ENCODE data around the gene FMN1. TPM values are rescaled to one million over a fixed set of nuclear protein-coding genes. Genes with fewer than 3 reads are reported as not detected.

Gene FMN1
- polyA plus RNA-seq, 3 donors, result 0.28 to 3.7 (median 0.34) TPM

- no CpG with 5 or more reads among the region's 6 CpGs for WGBS (ENCODE audit: insufficient coverage)
- Mint-ChIP-seq H3K36me3 (peaks cover 0 to 16% of the 10 kb centered on the region in 2 donors), H3K9me3 (no peaks in the 10 kb centered on the region), H3K4me3 (no peak overlapping the region), H3K4me1 (peaks cover 5% of the 10 kb centered on the region), H3K27ac (peak overlapping the region in 1 of 7 donors; percentile 52), H3K27me3 (ENCODE audit: low read depth in 3 of 3) (peaks cover 0 to 6% (median 0%) of the 10 kb centered on the region in 3 donors)
- DNase-seq, result no peak
- no peak overlapping the region for H3K4me2 ChIP-seq (replicated peaks; ENCODE audit: extremely low read depth, low read length, poor library complexity, severe bottlenecking)
- H3K27ac ChIP-seq (ENCODE audit: low read depth in 1 of 2, low read length in 2 of 2), result no peak overlapping the region
- no peak overlapping the region for H3K9ac ChIP-seq (ENCODE audit: insufficient read depth, low read length, poor library complexity, severe bottlenecking)
- H3K36me3 ChIP-seq (replicated peaks in 1 of 2; ENCODE audit: control insufficient read depth in 1 of 2, insufficient read depth in 2 of 2, low read length in 2 of 2), result peaks cover 0 to 17% of the 10 kb centered on the region in 2 donors
- H3K27me3 ChIP-seq (ENCODE audit: control insufficient read depth in 2 of 2, insufficient read depth in 2 of 2, low read length in 2 of 2), result no peaks in the 10 kb centered on the region
- intact Hi-C loops (cut with micrococcal nuclease), result no loop called here
- H3K4me3 ChIP-seq (replicated peaks in 1 of 3; ENCODE audit: low read depth in 2 of 3, low read length in 3 of 3), result no peak overlapping the region
- no peak overlapping the region for H2AFZ ChIP-seq (ENCODE audit: insufficient read depth, low read depth, low read length, poor library complexity, severe bottlenecking)
- no peak for TF ChIP-seq CTCF (IDR thresholded peaks at IDR 0.05)
- no peaks in the 10 kb centered on the region for H3K79me2 ChIP-seq (ENCODE audit: insufficient read depth, low read length)
- no peaks in the 10 kb centered on the region for H4K20me1 ChIP-seq (ENCODE audit: insufficient read depth, low read length)
- no peaks in the 10 kb centered on the region for H3K4me1 ChIP-seq (ENCODE audit: control insufficient read depth in 1 of 2, insufficient read depth in 2 of 2, low read length in 2 of 2)
- H3K9me3 ChIP-seq (replicated peaks in 1 of 2; ENCODE audit: control insufficient read depth in 1 of 2, insufficient read depth in 1 of 2, low read length in 2 of 2), result no peaks in the 10 kb centered on the region
Measured at GRCh38 chr15:32879980-32880379, 314.5 kb downstream of the FMN1 start.

GRCh38 chr15:32878869-32879805 lies 315.4 kb downstream of the FMN1 start:
- Mint-ChIP-seq H3K4me1 (peaks cover 5% of the 10 kb centered on the region), H3K27me3 (ENCODE audit: low read depth in 3 of 3) (peaks cover 0 to 6% (median 0%) of the 10 kb centered on the region in 3 donors), H3K27ac (no peak overlapping the region), H3K4me3 (no peak overlapping the region), H3K36me3 (peaks cover 0 to 17% of the 10 kb centered on the region in 2 donors), H3K9me3 (no peaks in the 10 kb centered on the region)
- intact Hi-C loops (cut with micrococcal nuclease), result no loop called here
- Histone ChIP-seq H3K27ac (ENCODE audit: low read depth in 1 of 2, low read length in 2 of 2) (no peak overlapping the region), H3K36me3 (replicated peaks in 1 of 2; ENCODE audit: control insufficient read depth in 1 of 2, insufficient read depth in 2 of 2, low read length in 2 of 2) (peaks cover 0 to 8% of the 10 kb centered on the region in 2 donors), H3K9me3 (replicated peaks in 1 of 2; ENCODE audit: control insufficient read depth in 1 of 2, insufficient read depth in 1 of 2, low read length in 2 of 2) (no peaks in the 10 kb centered on the region), H3K4me3 (replicated peaks in 1 of 3; ENCODE audit: low read depth in 2 of 3, low read length in 3 of 3) (no peak overlapping the region), H3K4me2 (replicated peaks; ENCODE audit: extremely low read depth, low read length, poor library complexity, severe bottlenecking) (no peak overlapping the region), H3K27me3 (ENCODE audit: control insufficient read depth in 2 of 2, insufficient read depth in 2 of 2, low read length in 2 of 2) (no peaks in the 10 kb centered on the region), H2AFZ (ENCODE audit: insufficient read depth, low read depth, low read length, poor library complexity, severe bottlenecking) (no peak overlapping the region), H3K4me1 (ENCODE audit: control insufficient read depth in 1 of 2, insufficient read depth in 2 of 2, low read length in 2 of 2) (no peaks in the 10 kb centered on the region), H3K79me2 (ENCODE audit: insufficient read depth, low read length) (no peaks in the 10 kb centered on the region), H3K9ac (ENCODE audit: insufficient read depth, low read length, poor library complexity, severe bottlenecking) (no peak overlapping the region), H4K20me1 (ENCODE audit: insufficient read depth, low read length) (no peaks in the 10 kb centered on the region)
- TF ChIP-seq CTCF (IDR thresholded peaks at IDR 0.05), result no peak
- no peak for DNase-seq
- no CpG with 5 or more reads among the region's 5 CpGs for WGBS (ENCODE audit: insufficient coverage)
